Measurements from ENCODE around the gene TCERG1L.

GRCh38 chr10:131230641-131231322 is 80.7 kb downstream of the TCERG1L start:
- TF ChIP-seq CEBPB (tag; IDR thresholded peaks at IDR 0.05) (no peak), NR3C1 (CRISPR knock-in tag; IDR thresholded peaks at IDR 0.05) (no peak), RUNX1 (IDR thresholded peaks at IDR 0.05; ENCODE audit: low read depth) (no peak), CTCF (IDR thresholded peaks at IDR 0.05 in 2 of 3, conservative IDR thresholded peaks at IDR 0.05 in 1 of 3; ENCODE audit: insufficient read depth in 2 of 3, low read depth in 1 of 3, low read length in 3 of 3) (no peak), ATF4 (CRISPR knock-in tag; IDR thresholded peaks at IDR 0.05) (no peak), HBP1 (CRISPR knock-in tag; IDR thresholded peaks at IDR 0.05) (no peak)
